HEK293T (cell line): ENCODE measurements around the gene GPR82.

Experiments
- ELF4 ChIP-seq: fragments of 450-650 bp; IDR thresholded peaks from 2 replicates; pipeline ENCODE4 v1.6.1; 2017; ENCODE audit warnings: antibody characterized with exemption
- FOXK2 ChIP-seq: fragments of 450-650 bp; IDR thresholded peaks from 2 replicates; pipeline ENCODE4 v1.6.1; 2016; ENCODE audit warnings: mild to moderate bottlenecking
- FOXM1 ChIP-seq: fragments of 450-650 bp; IDR thresholded peaks from 2 replicates; pipeline ENCODE4 v1.6.1; 2017; ENCODE audit warnings: mild to moderate bottlenecking, borderline replicate concordance
- SP1 ChIP-seq: fragments of 450-650 bp; IDR thresholded peaks from 2 replicates; pipeline ENCODE4 v1.6.1; 2017

DNA sequence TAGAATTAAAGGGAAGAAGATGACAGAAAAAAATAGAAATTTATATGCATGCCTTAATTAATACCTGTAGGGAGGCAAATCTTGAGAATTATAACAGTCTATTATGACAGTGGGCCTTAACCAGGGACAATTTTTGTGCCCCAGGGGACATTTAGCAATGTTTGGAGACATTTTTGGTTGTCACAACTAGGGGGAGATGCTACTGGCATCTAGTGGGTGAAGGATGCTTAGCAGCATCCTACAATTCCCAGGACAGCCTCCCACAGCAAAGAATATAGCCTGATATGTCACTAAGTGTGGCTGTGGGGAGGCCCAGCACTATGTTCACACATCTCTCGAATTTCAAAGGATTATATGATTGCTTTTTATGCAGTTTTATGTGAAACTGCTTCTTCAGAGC lies 10.5 kb downstream of the GPR82 start:
- TF ChIP-seq FOXK2 (no peak), ELF4 (no peak), FOXM1 (no peak), SP1 (no peak)
